ENCODE results near the gene WNK1. TPM values are rescaled to one million over a fixed set of nuclear protein-coding genes. Genes with fewer than 3 reads are reported as not detected.

The WNK1 gene
- total RNA-seq, 1 donor from 2014 or later: 178 TPM

- H3K4me1 ChIP-seq: no peaks in the 10 kb centered on the region
- intact Hi-C loops (cut with DNase I): no loop called here
- H3K9me3 ChIP-seq: no peaks in the 10 kb centered on the region
- H3K27ac ChIP-seq: no peak overlapping the region
- DNase-seq (ENCODE audit: low spot score in 2 of 2): no peak
- no peaks in the 10 kb centered on the region for H3K27me3 ChIP-seq
- TF ChIP-seq, protein P1, sequence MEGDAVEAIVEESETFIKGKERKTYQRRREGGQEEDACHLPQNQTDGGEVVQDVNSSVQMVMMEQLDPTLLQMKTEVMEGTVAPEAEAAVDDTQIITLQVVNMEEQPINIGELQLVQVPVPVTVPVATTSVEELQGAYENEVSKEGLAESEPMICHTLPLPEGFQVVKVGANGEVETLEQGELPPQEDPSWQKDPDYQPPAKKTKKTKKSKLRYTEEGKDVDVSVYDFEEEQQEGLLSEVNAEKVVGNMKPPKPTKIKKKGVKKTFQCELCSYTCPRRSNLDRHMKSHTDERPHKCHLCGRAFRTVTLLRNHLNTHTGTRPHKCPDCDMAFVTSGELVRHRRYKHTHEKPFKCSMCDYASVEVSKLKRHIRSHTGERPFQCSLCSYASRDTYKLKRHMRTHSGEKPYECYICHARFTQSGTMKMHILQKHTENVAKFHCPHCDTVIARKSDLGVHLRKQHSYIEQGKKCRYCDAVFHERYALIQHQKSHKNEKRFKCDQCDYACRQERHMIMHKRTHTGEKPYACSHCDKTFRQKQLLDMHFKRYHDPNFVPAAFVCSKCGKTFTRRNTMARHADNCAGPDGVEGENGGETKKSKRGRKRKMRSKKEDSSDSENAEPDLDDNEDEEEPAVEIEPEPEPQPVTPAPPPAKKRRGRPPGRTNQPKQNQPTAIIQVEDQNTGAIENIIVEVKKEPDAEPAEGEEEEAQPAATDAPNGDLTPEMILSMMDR (IDR thresholded peaks at IDR 0.05): no peak
- H3K36me3 ChIP-seq: peaks cover 76 to 83% of the 10 kb centered on the region in 2 donors
- H3K4me3 ChIP-seq: no peak overlapping the region
Observed at GRCh38 chr12:880656-881055, 128.3 kb downstream of the WNK1 start.

GRCh38 chr12:884746-885414, 132.5 kb downstream of the WNK1 start:
- TF ChIP-seq, protein P1 (IDR thresholded peaks at IDR 0.05): no peak
- H3K36me3 ChIP-seq: peaks cover 95 to 99% of the 10 kb centered on the region in 2 donors

DNA sequence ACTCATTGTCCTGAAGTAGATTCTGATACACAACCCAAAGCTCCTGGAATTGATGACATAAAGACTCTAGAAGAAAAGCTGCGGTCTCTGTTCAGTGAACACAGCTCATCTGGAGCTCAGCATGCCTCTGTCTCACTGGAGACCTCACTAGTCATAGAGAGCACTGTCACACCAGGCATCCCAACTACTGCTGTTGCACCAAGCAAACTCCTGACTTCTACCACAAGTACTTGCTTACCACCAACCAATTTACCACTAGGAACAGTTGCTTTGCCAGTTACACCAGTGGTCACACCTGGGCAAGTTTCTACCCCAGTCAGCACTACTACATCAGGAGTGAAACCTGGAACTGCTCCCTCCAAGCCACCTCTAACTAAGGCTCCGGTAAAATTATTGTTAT, 133.3 kb downstream of the WNK1 start:
- Histone ChIP-seq H3K9me3 (no peaks in the 10 kb centered on the region), H3K36me3 (peaks cover 95 to 99% of the 10 kb centered on the region in 2 donors), H3K27ac (no peak overlapping the region), H3K27me3 (no peaks in the 10 kb centered on the region), H3K4me1 (no peaks in the 10 kb centered on the region), H3K4me3 (no peak overlapping the region)
- intact Hi-C loops (cut with DNase I): no loop called here
- TF ChIP-seq, protein P1 (IDR thresholded peaks at IDR 0.05): no peak
- no peak for DNase-seq (ENCODE audit: low spot score in 2 of 2)

More at GRCh38 chr12:884746-885414, 132.5 kb downstream of the WNK1 start:
- Histone ChIP-seq H3K27ac (no peak overlapping the region), H3K4me3 (no peak overlapping the region), H3K4me1 (no peaks in the 10 kb centered on the region), H3K27me3 (no peaks in the 10 kb centered on the region), H3K9me3 (no peaks in the 10 kb centered on the region)
- no peak for DNase-seq (ENCODE audit: low spot score in 2 of 2)
- intact Hi-C loops (cut with DNase I): no loop called here

DNA sequence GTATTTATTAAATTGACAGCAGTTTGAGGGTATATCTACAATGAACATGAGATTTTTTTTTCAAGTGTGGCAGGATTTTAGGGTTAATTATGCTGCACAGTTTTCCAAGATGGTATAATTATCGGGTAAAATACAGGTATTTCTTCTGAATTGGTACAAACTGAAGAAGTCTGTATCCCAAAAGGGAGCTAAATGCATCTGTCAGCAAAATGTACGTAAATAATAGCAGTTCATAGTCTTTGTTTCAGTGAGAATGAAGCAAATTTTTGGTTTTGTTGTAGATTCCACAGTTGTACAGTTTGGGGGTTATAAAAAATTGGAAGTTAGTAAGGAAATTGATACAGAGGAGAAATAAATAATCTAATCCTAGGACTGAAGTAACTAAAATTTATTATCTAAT, 133.8 kb downstream of the WNK1 start:
- Histone ChIP-seq H3K4me3 (no peak overlapping the region), H3K4me1 (no peaks in the 10 kb centered on the region), H3K27ac (no peak overlapping the region), H3K27me3 (no peaks in the 10 kb centered on the region), H3K36me3 (peaks cover 93 to 99% of the 10 kb centered on the region in 2 donors), H3K9me3 (no peaks in the 10 kb centered on the region)
- intact Hi-C loops (cut with DNase I): no loop called here
- TF ChIP-seq, protein P1 (IDR thresholded peaks at IDR 0.05): no peak
- no peak for DNase-seq (ENCODE audit: low spot score in 2 of 2)

DNA sequence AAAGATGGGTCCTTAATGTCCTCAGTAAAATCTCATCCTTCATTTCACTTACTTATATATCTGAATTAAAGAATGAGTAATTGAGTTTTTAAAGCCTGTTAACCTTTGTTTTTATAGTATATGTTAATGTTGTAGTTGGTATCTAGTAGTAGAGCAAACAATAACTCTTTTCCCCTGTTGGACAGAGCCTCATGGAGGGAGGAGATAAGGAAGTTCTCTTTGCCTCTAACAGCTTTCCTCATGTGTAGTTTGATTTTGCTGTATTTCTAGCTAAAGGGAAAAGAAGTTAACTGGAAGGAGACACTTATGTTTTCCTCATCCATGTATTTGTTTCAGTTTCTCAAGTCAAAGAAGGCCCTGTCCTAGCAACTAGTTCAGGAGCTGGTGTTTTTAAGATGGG, 141.8 kb downstream of the WNK1 start:
- TF ChIP-seq, protein P1 (IDR thresholded peaks at IDR 0.05): no peak
- no peaks in the 10 kb centered on the region for H3K27me3 ChIP-seq
- intact Hi-C loops (cut with DNase I): no loop called here
- H3K4me1 ChIP-seq: peaks cover 0 to 6% of the 10 kb centered on the region in 2 donors
- H3K4me3 ChIP-seq: no peak overlapping the region
- H3K36me3 ChIP-seq: peaks cover 44 to 69% of the 10 kb centered on the region in 2 donors
- no peak overlapping the region for H3K27ac ChIP-seq
- no peak for DNase-seq (ENCODE audit: low spot score in 2 of 2)
- H3K9me3 ChIP-seq: no peaks in the 10 kb centered on the region
